NCI-H526 treated with DMSO at 0.1 percent for 48 hours (cell line): ENCODE results near the gene EPHA4.

Experiments
- DNase-seq: peaks from one replicate; lab custom pipeline; 2025; lab: John Stamatoyannopoulos, UW

The EPHA4 gene

DNA sequence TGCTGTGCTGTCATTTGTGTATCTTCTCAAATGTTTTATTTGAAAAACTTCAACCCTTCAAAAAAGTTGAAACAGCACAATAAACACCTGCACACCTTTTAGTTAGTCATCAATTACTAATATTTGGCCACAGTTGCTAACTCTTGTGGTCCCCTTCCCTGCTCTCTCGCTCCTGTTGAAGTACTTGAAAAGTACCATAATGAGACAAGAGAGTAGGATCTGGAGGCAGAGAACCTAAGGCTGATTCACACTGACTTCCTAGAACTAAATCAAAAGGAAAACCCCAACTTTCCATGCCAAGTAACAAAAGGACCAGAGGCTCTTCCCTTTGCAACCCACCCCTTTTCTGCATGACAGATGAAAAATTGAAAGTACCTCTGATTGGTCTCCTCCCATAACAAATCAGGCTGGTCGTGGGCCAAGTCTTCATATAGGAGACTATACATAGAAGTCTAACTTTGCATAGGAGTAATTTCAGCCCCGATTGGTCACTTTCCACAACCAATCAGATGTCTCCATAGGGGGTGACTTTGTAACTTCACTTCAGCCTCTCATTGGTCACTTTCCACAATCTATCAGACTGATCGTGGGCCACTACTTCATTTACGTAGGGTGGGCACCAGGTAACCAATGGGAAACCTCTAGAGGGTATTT is 179.7 kb downstream of the EPHA4 start:
- no peak for DNase-seq

DNA sequence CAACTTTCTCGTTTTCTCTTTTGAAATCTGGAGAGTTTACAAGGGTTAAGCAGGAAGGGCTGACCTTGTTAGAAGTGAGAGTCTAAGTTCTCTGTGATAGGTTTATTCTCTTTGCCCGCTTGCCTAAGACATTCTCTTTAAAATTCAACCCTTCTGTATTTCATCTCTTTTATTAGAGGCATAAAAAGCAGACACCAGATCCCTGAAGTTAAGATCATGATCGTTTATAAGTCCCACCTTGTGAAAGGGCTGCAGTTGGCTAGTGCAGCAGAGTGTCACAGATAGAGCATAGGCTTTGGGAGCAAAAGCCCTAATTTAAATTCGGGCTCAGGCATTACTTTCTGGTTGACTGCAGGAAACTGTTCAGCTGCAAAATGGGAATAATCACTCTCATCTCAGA is 181.2 kb downstream of the EPHA4 start:
- no peak for DNase-seq

DNA sequence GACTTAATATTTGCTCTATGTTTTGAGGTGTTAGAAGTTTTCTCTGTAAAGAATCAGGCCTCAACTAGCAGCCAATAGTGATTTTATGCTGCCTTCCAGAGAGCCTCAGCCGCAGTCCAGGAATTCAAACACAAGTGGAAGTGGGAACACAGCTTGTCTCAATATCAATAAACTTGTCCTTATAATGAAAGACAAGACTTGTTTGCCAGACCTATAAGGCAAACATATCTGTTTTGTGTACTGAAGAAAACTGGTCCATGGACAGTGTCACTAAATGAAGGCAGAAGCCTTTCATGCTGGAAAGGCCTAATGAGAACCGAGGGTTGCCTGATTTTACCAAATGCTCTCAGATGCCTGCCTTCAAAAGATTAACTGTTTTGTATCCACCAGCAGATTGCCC is 182.2 kb downstream of the EPHA4 start:
- DNase-seq = no peak

DNA sequence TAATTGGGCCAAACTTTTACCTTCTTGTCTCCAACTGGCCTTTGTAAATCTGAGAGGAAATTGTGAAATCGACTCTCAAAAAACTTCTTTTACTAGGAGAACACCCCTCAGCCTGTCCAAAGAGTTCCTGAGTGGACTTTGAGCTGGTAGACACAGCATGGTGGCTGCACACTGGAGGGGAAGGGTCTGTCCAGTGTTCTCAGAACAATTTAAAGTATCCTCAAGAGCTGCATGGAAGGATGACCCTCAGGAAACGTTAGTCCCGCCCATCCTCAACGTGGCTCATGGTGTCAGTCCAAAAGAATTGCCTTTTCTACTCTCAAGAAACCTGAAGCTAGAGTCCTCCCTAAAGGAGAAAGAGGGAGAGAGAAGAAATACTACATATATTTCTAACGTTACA is 182.7 kb downstream of the EPHA4 start:
- no peak for DNase-seq

DNA sequence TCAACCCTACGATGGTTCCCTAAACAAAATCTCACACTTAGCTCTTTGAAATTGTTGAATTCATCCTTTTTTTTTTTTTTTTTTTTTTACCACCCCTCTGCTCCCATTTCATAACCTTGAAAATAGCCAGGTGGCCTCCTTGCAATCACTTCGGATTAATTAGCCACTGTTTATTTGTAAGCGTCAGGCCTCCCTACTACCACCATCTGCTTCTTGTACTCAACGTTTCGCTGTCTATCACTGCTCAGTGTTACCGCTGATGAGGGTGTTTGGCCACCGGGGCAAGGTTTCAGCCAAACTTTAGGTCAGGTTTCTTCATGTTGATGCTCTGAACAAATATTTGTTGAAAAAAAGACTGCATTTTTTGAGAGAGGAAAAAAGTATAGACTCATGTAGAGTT is 183.2 kb downstream of the EPHA4 start:
- no peak for DNase-seq

DNA sequence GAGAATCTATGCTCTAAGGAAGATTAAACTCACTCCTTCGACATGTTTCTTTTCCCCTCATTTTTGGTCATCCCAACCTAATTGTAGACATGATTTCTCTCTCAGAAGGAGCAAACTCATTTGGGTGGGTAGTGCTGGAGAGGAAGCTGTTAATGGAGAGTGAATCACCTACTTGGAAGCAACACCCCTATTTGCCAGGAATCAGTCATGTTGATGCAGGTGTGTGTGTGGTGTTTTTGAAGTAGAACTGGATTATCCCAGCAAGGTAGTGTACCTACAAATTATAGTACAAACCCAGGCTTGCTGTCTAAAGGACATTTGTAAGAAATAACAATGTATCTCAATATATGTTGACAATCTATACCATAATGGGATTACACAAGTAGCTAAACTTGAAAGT is 186.4 kb downstream of the EPHA4 start:
- no peak for DNase-seq

DNA sequence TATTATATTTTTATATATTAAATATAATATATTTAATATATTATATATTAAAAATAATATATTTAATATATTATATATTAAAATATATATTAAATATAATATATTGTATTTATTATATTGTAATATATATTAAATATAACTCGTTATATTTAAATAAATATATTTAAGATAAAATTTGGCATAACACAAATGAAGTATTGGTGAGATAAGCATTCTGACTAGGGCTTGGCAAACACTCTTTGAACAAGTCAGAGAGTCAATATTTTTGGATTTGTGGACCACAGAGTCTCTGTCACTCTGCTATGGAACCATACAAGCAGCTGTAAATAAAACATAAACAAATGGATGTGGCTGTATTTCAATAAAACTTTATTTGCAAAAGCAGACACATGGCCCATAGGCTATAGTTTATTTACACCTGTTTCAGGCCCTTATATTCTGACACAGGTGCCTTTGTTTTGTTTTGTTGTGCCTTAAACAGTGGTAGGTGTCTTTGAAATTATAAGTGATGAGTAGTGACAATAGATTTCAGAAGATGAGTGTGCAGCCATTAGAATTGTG is 190.1 kb downstream of the EPHA4 start:
- DNase-seq = no peak

DNA sequence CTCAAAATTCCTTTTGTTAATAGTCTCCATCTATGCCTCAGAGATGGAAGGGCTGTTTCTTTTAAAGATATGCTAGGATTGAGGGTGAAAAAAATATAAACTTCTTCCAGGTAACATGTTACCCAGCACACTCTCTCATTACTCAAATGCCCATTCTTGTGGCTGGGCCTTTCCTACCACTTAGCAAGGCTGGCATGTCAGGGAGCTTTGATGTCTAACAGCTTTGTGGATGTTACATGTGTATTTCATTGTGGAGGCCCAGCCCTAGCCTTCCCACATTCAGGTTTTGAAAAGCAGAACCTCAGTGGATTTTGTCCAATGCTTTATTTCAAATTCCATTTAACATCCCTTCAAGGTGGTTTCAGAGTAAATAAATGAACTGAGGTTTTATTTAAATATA is 191.4 kb downstream of the EPHA4 start:
- DNase-seq = no peak

DNA sequence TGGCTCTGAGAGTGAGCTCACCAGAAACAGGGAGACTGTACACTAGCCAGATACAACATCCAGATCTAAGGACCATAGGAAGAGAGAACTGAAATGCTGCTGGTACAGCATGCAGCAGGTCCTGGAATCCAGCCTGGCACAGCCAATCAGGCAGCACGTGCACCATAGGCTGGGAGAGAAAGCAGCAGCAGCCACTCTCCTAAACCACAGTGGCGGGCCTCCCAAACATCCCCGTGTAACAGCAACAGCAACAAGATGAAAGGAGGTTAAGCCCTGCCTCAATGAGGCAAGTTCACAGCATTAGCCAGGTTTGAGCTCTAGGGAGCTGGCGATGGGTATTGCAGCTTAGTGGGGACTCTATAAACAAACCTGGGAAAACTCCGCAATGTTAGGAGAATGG is 192.0 kb downstream of the EPHA4 start:
- no peak for DNase-seq

DNA sequence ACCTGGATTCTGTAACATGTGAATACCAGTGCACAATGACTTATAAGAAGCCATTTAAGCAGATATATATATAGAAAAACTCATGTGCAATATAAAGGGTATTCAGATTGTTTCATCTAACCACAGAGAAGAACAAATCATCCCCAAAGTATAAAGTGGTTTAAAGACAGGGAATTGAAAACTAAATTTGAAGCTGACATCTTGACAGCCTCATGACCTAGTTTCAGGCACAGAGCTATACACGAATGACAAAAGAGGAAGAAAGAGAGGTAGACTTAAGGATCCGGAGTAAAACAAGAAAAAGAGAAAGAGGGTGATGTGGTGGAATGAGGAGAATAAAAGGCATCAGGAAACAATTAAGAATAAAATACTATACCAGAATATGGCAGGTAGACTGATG is 194.5 kb downstream of the EPHA4 start:
- DNase-seq = no peak

DNA sequence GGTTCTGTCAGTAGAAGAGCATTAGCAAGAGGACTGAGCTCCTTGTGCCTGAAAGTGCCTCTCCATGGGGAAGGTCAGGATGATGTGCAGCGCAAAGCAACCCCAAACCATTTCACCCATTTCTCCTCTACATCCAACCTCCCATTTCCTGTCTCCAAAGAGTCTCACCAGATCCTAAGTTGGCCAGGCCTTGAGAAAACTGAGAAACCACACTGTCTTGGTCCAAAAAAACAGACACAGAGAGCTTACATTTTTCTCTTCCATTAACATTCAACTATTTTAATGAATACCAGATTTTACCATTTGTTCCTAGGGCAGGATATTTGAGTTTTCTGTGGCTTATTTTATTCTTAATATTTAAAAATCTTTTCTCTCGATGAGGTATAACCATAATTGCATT is 195.0 kb downstream of the EPHA4 start:
- DNase-seq = no peak

DNA sequence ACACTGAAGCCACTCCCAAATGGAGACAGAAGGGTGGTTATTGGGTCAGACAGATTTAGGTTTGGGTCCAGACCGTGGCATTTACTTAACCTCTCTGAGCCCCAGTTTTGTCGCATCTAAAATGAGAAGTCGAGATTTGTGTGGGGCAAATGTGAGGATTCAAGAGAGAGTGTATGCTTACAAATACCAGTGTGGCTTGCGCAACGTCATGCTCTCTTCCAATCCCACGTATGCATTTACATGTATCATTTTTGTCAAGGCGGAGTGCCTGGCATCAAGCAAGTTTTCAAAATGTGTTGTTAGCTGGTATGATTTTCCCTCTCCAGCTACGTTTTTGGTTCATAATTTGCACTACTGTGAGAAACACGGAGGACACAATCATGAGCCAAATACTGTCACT is 197.9 kb downstream of the EPHA4 start:
- no peak for DNase-seq

DNA sequence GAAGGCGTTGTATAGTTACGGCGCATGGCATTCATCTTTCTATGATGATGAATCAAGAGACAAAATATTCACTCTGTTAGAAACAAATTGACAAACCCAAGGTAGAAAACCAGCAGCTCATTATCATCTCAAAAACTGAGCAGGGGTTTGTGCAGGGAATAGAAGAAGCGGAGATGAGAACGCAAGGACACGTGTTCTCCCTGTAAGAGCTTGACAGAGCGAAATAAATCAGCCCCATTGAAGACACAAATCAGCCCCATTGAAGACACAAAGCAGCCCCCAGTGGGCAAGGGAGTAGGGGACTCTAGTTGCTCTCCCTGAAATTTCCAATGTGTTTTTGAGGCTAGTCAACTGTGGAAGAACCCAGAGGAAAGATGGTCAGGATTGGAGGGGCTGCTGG is 199.2 kb downstream of the EPHA4 start:
- DNase-seq = no peak

DNA sequence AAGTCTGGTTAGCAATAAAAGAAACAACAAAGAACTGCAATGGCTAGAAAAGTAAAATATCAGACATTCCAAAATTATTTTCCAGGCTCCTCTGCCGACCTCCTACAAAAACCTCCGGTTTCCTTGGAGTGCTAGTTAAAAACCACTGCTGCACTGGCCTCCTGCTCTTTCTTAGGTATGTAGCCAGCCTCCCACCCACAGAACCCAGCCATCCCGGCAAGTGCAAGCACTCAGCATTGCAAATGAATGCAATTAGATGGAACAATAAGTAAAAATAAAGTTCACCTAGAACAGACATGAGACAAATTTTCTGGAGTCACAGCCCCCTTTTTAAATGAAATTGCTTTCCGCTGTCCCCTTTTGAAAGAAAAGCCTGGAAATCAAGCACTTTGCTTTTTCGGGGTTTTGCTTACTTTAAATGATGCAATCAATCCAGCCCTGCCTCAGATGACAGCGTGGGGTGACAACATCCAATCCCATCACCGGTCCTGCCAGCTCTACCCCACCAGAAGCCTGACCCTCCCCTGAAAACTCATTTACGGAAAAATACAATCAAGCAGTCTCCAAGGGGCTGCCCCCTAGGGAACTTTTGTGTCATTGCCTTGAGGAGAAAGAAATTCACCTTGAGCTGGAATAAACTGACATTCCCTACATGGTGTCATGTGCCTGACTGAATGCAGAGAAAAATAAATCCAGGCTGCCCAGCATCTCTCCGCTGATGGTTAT is 199.8 kb downstream of the EPHA4 start:
- no peak for DNase-seq

DNA sequence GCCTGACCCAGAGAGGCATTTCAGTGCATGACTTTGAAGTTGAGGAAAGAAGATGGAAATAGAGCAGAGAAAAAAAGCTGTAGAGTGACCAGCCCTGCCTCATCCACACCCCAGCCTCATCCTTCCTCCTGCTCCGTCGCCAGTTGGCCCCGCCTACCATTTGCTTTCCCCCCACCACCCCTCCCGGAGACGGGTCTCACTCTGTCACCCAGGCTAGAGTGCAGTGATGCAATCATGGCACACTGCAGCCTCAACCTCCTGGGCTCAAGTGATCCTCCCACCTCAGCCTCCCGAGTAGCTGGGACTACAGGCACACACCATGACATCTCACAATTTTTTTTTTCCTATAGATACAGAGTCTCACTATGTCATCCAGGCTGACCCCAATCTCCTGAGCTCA is 200.8 kb downstream of the EPHA4 start:
- DNase-seq = no peak

DNA sequence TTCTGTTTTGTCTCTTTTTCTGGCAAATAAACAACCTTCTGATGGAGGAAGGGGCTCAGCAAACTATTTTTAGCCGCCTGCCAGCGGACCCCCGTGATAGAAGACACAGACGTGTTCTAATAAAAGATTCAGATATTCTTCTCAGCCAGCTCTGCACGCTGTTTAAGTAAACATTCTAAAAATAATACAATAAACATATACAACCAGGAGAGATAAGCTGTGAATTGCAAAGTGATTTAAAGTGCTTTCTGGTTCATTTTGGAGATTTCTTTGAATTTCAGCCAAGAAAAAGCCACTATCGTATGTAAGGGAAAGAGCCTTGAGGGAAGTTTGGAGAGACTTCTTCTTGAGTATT is 201.3 kb downstream of the EPHA4 start:
- DNase-seq = no peak

DNA sequence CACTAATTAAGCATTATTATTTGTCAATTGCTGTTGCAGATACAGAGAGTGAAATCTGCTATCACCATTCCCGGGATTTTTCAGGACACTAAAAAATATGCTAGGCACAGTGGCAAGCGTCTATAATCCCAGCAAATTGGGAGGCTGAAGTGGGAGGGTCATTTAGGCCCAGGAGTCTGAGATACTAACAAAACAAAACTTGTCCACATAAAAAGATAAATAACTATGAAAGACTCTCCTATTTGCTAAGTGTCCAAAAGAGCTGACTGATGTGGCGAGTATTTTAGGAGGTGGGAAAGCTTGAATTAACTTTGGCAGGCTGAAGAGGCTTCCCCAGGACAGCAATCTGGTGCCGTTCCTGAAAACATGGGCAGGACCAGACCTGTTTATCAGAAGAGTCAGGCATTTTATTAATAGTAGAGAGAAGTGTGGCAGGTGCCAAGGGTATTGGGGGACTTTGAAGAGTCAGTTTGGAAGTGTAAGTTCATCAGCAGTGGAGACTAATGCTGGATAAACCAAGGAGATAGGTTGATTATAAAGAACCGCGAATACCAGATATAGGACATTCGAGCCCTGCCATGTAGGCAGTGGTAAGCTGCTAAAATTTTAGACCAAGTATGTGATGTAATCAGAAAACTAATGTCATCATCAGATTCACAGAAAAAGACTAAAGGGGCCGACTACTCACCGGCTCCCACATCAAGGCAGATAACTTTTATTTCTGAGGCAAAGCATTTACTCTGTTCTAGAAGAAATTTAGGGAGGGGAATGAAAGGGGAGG is 201.8 kb downstream of the EPHA4 start:
- DNase-seq = no peak
